GM12874 (cell line): Measurements from ENCODE around the gene RBM46.

Source experiments
- TF ChIP-seq, protein P1 (sequence below): IDR thresholded peaks from 2 replicates; pipeline ENCODE4 v1.5.1; 2011; ENCODE audit warnings: low read depth, mild to moderate bottlenecking, control low read depth, low read length, moderate library complexity; ENCODE audit not compliant: insufficient read depth

The RBM46 gene, protein sequence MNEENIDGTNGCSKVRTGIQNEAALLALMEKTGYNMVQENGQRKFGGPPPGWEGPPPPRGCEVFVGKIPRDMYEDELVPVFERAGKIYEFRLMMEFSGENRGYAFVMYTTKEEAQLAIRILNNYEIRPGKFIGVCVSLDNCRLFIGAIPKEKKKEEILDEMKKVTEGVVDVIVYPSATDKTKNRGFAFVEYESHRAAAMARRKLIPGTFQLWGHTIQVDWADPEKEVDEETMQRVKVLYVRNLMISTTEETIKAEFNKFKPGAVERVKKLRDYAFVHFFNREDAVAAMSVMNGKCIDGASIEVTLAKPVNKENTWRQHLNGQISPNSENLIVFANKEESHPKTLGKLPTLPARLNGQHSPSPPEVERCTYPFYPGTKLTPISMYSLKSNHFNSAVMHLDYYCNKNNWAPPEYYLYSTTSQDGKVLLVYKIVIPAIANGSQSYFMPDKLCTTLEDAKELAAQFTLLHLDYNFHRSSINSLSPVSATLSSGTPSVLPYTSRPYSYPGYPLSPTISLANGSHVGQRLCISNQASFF

DNA sequence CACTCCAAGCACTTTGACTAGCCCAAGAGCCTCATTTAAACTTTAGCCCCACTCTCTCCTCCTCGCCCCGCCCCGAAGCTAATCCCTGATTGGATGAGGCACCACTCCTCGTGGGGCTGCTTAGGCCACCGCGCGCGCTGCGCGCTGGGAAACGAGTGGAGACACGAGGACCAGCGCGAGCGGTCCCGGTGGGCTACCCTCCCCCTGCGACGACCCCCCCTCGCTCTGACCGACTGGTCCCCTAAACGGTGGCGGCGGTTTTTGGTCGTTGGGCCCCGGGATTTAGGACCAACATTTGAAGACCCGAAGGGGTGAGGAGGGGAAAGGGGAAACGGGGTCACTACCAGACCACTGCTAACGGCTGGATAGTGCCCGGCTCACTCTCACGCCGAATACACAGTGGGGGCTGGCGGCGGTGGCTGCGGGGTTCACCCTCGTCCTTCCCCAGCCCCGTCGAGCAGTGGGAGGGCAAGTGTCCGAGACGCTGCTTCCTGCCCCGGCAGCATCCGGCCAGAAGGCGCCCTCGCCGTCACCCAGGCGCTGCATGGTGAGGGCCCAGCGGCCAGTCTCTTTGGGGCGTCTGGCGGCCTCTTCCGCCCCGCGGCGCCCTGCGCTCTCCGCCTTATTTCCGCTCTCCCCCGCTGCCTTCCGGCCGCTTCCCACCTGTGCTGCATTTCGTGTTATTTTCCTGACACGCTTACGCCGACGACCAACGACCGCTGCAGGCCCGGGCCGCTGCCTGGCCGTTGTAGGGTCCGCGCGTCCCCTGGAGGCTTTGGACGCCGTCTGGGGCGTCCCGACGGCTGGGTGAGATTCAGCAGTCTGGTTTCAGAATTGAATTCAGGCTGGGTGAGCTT lies at the start of gene RBM46:
Gene RBM46, plus strand, starts transcription at position 147 of the 857 bp plus-strand sequence. CDS start 15,481 bp downstream, outside the sequence.
- TF ChIP-seq, protein P1, sequence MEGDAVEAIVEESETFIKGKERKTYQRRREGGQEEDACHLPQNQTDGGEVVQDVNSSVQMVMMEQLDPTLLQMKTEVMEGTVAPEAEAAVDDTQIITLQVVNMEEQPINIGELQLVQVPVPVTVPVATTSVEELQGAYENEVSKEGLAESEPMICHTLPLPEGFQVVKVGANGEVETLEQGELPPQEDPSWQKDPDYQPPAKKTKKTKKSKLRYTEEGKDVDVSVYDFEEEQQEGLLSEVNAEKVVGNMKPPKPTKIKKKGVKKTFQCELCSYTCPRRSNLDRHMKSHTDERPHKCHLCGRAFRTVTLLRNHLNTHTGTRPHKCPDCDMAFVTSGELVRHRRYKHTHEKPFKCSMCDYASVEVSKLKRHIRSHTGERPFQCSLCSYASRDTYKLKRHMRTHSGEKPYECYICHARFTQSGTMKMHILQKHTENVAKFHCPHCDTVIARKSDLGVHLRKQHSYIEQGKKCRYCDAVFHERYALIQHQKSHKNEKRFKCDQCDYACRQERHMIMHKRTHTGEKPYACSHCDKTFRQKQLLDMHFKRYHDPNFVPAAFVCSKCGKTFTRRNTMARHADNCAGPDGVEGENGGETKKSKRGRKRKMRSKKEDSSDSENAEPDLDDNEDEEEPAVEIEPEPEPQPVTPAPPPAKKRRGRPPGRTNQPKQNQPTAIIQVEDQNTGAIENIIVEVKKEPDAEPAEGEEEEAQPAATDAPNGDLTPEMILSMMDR, result no peak

DNA sequence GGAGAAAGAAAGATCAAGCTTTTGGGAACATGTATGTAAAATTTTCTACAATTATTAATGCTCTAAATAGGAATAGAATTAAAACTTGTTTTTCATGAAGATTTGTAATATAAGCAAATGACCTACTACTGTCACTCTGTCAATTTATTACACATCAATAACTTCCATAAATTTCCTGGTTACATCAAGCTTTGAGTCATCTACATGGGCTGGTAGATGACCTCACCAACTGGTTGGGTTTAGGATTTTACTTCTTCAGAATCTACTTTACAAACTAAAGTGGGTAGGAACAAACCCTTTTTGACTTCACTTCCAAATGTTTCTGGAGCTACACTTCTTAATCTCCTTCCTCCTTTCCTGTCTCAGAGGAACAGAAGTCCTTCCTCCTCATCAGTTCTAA lies 49.3 kb upstream of the RBM46 start:
- TF ChIP-seq, protein P1, result no peak

DNA sequence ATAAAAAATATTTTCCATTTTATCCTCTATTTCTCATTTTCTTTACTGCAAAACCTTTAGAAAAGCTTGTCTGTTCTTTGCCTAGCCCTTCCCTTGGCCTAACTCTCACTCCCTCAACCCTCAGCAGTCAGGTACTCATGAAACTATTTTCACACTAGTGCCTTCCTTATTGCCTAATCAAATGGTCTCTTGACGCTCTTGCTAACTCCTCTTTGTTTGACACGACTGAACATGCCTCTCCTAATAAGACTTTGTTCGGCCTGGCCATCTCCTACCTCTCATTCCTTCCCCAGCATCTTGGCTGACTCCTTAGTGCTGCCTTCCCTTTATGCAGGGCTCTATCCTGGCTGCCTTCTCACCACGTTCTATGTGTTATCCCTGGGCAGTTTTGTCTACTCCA lies 48.4 kb upstream of the RBM46 start:
- TF ChIP-seq, protein P1, result no peak

DNA sequence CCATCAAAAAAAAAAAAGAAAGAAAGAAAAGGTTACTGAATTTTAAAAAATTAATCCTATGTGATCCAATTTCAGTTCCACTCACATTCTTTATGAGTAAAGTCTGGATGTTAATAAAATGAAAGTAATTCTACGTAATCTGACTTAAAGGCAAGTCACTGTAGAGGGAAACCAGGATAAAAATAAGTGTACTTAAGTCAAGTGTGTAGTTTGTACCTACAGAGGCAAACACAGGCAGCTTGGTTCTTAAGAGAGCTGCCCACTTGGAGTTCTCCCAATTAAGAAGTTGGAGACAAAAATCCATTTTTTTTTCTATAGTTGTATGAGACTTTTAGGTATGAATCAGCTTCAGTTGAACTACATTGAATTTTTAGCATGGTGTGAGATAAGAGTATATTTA lies 44.3 kb upstream of the RBM46 start:
- TF ChIP-seq, protein P1, result no peak

DNA sequence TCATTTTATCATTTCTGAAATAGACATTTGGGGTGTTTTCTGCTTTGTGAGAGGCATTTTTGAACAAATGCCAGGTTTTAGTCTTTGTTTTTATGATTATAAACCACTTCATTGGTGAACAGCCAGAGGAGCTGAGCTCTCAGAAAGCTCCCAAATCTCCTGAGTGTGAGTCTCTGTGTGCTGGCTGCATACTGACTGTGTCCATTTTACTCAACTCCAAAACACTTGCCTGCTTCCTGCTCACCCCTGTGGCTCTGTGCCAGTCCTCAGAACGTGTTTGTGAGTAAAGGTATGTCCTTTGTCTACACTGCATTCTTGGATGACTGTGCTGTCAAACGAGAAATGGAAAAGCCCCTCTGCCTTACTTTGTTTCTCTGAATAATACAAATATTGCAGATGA lies 42.6 kb upstream of the RBM46 start:
- TF ChIP-seq, protein P1, result no peak

DNA sequence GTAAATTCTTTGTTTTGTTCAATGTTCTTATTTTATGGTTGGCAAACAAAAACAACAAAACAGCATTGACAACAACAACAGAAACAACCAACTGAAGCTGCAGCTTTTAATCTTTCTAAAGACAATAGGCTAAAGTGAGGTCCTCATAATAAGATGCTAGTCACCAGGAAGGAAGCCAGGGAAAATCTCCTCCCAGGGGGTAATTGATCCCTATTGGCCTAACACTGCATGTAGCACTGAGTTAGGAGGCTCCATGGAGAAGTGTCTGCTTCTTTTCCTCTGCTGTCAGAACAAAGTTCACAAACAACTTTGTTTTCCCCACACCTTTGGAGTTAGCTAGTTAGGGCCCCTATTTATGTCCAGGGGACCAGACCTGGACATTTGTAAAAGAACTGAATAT lies 42.0 kb upstream of the RBM46 start:
- TF ChIP-seq, protein P1, result no peak

DNA sequence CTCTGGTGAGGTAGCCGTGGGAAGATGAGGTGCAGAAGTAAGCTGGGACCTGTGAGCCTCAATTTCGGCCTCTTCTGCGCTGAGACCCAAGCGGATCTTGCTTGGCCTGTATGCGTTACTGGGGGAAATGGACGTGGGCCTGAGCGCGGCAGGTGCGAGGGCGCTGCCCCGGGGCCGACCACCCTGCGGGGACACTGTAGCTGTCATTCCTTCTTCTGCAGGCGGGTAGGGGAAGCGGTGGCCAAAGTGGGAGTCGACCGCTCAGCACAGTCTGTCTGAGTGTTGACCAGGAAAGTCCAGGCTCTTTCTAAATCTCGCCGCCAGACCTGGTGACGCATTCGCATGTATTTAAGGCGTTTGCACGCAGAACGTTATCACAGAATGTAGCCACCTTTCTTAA lies 40.6 kb upstream of the RBM46 start:
- TF ChIP-seq, protein P1, result no peak
